HG03521 (cell line): ENCODE measurements around the gene NSD1.

ENCODE experiments used
- ATAC-seq: cut with Tn5 transposase; IDR thresholded peaks from one replicate; pipeline ENCODE4 v1.9.1; 2021; ENCODE audit warnings: mild to moderate bottlenecking, moderate library complexity; ENCODE audit not compliant: unreplicated experiment

NSD1 gene

DNA sequence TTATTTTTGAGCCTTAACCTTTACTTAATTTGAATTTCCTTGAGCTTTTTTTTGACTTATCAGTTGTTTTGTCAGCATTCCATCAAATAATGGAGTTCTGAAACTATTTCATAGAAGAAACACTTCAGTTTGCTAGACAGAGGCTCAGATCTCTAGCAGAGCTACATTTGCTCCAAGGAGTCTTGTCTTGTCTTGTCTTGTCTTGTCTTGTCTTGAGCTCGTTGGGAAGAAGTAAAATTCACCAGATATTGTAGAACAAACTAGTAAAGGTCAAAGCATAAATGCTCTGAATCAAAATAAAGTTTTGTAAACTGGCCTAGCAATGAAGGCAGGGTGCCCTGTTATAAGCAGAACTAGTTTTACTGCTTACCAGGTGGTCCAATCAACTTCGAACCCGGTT is 136.4 kb downstream of the NSD1 start:
- no peak for ATAC-seq

DNA sequence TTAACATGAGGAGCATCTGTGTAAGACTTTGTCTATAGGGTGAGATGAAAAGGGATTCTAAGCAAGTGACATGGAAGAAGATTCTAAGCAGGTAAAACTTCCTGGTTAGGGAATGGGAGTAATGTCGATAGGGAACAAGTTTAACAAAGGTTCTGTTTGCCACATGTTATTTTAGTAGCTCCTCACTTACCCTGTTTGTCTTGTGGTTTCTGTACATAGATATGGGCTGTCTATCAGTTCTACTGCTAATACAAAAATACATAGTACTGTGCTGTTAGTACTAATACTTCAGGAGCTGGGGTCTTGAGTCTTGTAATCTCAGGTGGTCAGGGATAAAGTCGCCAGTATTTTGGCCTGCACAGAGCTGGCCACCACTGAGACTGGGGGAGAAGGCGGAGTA is 137.1 kb downstream of the NSD1 start:
- no peak for ATAC-seq

DNA sequence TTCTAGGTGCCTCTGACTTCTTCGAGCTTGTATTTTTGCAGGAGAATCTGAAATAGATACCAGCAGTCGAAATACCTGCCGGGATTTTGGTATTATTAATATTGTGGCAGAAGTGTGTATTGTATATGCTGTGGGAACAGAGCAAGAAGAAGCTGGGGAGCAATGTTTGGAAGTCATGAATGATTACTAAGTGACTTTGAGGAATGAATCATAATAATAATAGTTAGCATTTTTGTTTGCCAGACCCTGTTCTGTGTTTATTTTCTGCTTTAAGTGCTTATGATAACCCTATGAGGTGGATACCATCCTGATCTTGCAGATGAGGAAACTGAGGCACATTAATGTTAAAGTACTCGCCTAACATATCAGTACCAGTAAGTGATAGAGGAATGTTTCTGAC is 137.5 kb downstream of the NSD1 start:
- no peak for ATAC-seq

DNA sequence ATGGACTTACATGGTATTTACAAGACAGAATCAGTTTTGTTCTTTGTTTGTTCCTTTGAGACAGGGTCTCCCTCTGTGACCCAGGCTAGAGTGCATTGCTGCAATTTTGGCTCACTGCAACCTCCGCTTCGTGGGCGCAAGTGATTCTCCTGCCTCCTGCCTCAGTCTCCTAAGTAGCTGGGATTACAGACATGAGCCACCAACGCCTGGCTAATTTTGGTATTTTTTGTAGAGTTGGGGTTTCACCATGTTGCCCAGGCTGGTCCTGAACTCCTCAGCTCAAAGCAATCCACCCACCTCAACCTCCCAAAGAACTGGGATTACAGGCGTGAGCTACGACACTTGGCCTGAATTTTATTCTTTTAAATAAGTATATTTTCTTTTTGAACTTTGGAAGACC is 142.3 kb downstream of the NSD1 start:
- ATAC-seq, result no peak

DNA sequence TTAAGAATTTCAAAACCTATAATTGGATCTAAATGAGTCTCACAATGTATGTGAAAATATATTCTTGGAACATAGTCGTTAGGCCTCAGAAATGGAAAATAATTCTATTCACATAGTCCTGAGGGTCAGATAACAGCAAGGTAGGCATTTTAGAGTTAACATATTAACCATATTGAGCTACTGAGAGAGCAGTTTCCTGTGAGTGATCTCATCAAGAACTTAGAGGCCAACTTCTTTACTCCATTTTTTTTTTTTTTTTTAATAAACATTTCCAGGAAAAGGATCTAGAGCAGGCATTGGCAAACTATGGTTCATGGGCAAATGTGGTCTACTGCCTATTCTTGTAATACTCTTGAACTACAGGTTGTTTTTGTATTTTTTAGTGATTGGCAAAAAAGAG is 143.3 kb downstream of the NSD1 start:
- ATAC-seq, result no peak

DNA sequence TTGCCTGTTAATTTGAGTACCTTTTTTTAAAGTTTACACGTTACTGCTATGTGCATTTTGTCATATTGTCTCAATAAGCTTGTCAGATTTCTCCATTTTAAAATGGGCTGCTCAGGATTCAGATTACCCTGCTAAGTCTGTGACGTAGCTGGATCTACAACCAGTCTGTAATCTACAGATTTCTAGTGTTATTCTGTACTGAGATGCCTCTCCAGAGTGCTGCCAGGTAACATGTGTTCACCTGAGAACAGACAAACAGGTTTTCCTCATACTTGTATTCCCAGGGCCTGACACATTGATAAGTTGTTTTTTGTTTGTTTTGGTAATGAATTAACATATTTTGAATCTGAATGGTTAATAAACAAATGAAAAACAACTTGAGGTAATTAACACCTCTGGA is 154.6 kb downstream of the NSD1 start:
- no peak for ATAC-seq

DNA sequence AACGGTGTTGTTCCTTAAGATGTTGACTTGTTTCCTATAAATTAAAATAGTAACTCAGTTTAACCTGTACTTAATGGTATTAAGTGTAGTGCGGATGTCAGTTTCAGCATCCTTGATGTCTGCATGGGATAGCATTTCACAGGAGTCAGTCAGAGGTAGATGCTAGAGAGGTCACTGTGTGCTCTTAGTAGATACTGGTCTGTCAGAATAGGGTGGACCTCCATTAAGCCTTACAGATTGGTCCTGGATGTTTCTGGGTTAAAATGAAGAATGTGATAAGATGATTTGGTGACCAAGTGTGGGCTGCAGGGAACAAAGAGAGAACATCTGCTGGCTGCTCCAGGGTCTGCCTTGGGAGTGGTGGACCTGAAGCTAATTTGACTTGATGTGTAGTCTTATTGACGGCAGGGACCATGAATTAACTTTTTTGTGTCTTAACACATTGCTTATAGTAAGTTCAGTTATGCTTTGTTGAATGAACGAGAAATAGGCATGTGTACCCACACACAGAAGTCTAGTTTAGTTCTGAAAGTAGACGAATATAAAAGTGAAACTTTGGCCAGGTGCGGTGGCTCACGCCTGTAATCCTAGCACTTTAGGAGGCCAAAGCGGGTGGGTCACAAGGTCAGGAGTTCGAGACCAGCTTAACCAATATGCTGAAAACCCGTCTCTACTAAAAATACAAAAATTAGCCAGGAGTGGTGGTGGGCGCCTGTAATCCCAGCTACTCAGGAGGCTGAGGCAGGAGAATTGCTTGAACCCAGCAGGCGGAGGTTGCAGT is 157.4 kb downstream of the NSD1 start:
- ATAC-seq, result no peak

DNA sequence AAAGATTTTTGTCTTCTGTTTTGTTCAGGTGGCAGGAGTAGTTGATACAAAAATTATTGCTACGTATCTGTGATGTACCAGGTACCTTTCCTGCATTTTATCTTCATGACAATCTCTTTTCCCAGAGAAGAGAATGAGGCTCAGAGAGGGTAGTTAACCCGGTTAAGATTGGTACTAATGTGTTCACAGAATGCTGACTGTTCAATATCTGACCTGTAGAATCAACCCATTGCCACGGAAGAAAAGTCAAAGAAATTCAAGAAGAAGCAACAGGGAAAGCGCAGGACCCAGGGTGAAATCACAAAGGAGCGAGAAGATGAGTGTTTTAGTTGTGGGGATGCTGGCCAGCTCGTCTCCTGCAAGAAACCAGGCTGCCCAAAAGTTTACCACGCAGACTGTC is 158.2 kb downstream of the NSD1 start:
- no peak for ATAC-seq

DNA sequence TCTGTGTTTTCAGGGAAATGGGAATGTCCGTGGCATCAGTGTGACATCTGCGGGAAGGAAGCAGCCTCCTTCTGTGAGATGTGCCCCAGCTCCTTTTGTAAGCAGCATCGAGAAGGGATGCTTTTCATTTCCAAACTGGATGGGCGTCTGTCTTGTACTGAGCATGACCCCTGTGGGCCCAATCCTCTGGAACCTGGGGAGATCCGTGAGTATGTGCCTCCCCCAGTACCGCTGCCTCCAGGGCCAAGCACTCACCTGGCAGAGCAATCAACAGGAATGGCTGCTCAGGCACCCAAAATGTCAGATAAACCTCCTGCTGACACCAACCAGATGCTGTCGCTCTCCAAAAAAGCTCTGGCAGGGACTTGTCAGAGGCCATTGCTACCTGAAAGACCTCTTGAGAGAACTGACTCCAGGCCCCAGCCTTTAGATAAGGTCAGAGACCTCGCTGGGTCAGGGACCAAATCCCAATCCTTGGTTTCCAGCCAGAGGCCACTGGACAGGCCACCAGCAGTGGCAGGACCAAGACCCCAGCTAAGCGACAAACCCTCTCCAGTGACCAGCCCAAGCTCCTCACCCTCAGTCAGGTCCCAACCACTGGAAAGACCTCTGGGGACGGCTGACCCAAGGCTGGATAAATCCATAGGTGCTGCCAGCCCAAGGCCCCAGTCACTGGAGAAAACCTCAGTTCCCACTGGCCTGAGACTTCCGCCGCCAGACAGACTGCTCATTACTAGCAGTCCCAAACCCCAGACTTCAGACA is 160.4 kb downstream of the NSD1 start:
- no peak for ATAC-seq

DNA sequence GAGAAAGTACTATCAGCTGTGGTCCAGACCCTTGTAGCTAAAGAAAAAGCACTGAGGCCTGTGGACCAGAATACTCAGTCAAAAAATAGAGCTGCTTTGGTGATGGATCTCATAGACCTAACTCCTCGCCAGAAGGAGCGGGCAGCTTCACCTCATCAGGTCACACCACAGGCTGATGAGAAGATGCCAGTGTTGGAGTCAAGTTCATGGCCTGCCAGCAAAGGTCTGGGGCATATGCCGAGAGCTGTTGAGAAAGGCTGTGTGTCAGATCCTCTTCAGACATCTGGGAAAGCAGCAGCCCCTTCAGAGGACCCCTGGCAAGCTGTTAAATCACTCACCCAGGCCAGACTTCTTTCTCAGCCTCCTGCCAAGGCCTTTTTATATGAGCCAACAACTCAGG is 161.1 kb downstream of the NSD1 start:
- ATAC-seq, result no peak

DNA sequence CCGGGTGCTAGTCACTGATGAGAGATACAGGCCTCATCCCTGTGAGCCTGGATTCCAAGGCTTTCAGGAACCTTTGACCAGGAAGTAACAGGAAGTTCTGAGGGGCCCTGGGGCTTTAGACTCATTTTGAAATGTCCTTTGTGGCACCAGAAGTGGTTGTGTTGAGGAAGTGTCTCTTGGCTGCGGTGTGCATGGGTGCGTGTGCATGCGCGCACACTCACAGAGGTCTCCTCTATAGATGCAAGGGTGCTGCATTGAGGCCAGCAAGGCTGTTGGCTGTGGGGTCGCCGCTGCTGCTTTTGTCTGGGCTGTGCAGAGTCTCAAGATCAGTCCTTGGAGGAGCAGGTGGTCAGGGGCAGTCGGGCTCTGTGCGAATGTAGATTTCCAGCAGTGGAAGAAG is 162.4 kb downstream of the NSD1 start:
- no peak for ATAC-seq

DNA sequence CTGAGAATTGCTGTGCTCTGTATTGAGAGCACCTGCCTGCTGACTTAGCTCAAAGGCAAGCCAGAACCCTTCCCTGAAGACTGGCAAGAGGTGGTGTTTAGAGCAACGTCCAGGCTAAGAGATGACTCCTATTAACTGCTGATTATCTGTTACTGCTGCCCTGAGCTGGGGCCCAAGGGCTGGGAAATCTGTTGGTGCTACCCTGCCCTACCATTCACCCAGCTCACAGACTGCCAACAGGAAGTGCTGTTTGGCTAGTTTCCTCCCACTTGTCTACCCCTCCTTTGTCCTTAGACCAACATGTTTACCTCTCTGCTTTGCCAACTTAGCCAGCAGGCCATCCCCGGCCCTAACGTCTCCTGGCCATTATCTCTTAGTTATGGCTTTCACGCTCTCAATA is 163.0 kb downstream of the NSD1 start:
- ATAC-seq, result no peak

DNA sequence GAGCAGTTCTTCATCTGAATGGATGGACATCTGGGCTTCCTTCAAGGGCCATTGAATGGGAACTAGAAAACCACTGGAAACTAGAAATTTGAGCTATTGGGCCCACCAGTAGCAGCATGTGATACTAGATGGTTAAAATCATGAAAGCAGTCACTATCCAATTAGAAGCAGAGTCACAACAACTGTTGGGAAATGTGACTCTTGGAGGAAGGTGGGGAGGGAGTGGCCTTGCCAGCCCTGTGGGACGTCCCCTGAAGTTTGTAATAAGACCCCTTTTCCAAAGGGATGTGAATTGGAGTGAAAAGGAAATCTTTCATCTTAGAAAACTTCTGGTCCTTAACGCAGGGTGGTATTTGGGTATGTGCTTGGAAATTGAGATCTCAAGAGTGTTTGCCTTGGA is 164.3 kb downstream of the NSD1 start:
- ATAC-seq, result no peak

DNA sequence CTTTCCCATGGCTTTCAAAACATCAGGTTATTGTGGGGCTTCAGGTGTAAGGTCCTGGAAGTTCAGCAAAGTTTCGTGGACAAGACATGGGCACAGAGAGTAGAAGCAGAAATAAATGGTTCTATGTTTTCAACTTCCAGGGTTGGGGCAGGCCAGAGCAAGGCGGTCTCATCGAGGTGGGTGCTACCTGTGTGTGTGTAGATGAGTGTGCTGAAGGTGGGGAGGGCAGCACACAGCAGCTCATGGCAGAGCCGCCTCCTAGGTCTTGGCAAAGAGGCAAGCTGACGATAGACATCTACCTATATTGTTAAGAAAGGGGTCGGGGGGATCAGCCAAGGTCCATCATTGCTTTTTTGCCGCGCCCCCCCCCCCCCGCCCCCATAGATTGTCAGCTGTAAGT is 166.1 kb downstream of the NSD1 start:
- ATAC-seq, result no peak

DNA sequence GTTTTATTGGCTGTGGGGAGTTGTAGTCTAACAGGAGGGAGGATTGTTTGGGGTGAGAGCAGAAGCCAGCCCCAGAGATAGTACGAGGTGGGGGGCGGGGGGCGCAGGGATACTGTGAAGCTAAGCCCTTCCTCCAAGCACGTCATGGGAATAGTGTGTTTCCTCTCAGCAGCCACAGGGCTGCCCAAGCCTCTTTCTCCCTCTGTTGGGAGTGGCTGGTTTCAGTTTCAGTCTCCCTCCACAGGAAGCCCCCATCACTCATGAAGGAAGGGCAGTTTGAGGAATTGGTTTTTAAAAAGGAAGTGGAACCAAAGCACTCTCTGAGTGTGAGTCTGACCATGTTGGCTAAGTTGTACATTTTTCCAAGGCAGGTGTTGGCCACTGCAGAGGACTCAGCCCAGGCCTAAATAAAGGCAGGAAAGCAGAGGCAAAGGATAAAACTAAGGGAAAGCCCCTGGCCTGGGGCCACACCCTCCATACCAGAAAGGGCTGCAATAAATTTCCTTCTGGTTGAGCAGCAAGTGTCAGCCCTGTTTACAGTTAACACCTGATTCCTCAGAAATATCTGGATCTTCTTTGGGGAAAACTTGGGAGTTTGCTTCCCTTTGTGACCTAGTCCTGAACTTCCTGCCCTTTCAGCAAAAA is 166.8 kb downstream of the NSD1 start:
- ATAC-seq, result no peak

DNA sequence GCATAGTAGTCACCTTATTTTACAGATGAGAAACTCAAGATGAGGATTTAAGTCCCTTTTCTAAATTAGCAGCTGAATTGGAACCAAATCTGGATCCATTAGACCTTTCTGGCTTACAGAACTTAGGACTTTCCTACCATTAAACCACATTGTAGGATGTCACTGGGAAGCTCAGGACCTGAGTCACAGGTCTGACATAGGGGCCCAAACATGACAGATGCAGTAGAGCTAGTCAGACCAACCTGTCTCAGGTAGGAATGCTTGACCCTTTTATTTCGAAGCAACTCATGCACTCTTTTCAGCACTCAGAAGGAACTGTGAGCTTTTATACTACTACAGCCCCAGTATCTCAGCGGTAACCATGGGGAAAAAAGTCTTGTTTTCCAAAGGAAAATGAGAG is 167.4 kb downstream of the NSD1 start:
- ATAC-seq, result no peak

DNA sequence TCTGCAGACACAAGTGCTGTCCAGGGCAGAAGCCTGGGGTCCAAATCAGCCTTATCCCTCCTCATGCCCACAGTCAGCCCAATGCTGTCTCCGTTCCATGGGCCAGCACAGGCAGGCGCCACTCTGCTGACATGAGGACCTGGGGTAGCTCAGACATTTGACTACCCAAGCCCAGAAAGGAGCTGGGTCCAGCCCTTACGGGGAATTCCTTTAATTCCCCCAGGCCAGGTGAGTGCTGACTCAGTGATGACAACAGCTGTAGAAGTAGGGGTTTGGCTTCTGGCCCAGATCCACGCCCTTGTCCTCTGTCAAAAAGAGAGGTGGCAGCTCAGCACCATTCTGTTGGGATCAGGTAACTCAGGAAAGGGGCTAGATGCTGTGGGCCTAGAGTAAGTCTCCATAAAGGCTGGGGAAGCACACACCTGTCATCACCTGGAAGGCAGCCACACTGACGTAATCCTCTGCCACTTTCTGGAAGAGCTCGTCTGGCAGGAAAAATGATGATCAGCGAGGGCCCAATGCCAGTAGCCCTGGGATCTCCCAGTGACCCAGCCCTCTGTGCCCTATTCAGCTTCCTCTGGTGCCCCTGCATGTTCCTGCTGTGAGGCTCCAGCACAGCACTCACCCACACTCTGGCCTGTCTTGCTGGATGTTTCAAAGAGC is 168.1 kb downstream of the NSD1 start:
- no peak for ATAC-seq

DNA sequence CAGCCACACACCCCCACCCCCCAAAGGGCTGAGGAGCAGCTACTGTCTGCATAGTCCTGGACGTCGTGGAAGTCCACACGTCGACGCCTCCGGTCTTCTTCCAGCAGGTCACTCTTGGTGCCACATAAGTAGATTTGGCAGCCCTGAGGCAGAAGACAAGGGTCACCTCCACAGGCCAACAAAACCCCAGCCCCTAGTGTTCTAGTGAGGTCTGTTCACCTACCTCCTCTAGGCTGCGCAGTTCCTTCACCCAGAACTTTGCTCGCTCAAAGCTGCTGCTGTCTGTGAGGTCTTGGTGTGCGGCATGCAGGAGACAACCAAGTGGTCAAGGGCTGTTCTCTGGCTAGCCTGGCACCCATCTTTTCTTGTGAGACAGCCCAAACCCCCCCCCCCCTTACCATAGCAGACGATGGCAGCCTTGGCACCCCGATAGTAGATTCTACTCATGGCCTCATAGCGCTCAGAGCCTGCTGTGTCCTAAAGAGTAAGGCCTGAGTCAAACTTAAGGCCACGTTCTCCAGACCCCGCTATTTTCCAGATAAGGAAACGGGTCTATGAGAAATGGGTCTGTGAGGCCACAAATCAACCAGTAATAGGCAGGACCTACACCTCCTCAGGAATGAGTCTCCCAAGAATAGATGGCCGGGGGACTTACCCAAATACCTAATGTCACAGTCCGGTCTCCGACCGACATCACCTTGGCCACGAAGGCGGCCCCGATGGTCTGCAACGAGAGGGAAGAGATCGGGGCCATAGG is 169.0 kb downstream of the NSD1 start:
- no peak for ATAC-seq

DNA sequence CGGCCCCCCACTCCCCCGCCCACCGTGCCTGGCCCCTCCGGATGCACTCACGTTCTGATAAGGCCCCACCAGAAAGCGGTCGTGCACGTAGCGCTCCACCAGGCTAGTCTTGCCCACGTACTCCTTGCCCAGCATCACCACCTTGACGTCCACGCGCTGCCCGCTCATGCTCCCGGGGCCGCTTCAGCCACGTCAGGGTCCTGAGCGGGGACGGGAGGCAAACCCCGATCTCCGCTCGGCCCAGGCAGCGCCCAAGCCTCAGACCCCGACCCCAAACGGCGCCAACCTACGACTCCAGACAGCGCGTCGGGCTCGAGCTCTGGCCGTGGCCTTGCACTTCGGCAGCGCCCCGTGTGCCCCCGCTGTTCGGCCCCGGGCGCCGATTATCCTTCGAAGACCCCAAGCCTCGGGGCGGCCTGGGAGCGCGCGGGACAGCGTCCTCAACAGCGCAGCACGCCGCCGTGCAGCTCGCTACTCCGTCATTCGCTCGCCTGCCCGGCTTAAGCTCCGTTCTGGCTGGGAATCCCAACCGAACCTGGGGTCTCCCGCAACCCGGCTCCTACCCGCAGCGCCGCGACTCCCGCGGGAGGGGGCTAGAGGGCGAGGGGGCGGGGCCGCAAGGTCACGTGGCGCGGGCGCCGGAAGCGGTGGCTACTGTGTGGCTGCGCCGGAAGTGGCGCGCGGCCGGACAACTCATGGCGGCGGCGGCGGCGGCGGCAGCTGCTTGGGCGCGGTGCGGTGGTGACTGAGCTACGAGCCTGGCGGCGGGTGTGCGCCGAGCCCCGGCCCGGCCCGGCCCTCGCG is 169.8 kb downstream of the NSD1 start, which contains the start of the genes PRELID1 and RAB24:
Gene PRELID1 (plus strand): TSS at position 679 of the 804 bp plus-strand sequence. CDS start 187 bp downstream, outside the sequence.
Gene RAB24 (minus strand): TSS at position 599 of the 804 bp plus-strand sequence. CDS start 431 bp downstream, at position 168.
- peak; percentile 65 for ATAC-seq

DNA sequence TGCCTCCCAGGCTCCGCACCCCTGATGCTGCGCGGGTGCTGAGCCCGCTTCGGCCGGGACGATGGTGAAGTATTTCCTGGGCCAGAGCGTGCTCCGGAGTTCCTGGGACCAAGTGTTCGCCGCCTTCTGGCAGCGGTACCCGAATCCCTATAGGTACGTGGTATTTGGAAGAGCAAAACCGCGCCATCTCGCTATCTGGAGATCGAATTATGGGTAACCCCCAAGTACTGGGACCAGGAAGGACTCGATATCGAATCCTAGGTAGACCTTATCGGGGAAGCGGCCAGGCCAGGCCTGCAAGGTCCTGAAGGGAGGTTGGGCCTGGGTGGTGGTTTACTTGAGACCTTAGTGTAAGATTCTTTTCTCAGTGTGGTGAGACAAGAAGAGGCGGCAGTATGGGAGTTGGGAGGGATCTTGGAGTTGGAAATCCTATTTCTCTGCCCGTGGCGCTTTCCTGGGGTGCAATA is 170.4 kb downstream of the NSD1 start:
- no peak for ATAC-seq
